ENCODE data around the gene FAT4.

DNA sequence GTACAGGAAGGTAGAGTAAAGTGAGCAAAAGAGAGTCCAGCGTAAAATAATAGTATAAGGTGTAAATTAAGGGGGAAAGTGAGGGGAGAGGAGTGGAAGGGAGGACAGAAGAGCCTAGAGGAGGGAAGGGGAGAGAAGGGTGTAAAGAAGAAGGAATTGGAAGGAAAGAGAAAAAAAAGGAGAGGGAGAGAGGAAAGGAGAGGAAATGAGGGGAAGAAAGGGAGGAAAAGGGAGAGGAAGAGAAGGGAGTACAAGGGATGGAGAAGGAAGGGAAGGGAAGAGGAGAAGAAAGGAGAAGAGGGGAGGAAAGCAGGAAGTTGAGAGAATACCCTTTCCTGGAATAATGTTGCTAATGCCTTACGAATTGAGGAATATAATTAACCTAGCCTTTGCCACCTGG lies 3.3 kb upstream of the FAT4 start:
- TF ChIP-seq, protein P1, sequence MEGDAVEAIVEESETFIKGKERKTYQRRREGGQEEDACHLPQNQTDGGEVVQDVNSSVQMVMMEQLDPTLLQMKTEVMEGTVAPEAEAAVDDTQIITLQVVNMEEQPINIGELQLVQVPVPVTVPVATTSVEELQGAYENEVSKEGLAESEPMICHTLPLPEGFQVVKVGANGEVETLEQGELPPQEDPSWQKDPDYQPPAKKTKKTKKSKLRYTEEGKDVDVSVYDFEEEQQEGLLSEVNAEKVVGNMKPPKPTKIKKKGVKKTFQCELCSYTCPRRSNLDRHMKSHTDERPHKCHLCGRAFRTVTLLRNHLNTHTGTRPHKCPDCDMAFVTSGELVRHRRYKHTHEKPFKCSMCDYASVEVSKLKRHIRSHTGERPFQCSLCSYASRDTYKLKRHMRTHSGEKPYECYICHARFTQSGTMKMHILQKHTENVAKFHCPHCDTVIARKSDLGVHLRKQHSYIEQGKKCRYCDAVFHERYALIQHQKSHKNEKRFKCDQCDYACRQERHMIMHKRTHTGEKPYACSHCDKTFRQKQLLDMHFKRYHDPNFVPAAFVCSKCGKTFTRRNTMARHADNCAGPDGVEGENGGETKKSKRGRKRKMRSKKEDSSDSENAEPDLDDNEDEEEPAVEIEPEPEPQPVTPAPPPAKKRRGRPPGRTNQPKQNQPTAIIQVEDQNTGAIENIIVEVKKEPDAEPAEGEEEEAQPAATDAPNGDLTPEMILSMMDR (IDR thresholded peaks at IDR 0.05): no peak
- no peak for TF ChIP-seq EP300 (IDR thresholded peaks at IDR 0.05)
- TF ChIP-seq POLR2A (IDR thresholded peaks at IDR 0.05): no peak

Data from gastroesophageal sphincter (tissue), 3 donors.